ENCODE results near the gene EPN1.

EPN1 gene

DNA sequence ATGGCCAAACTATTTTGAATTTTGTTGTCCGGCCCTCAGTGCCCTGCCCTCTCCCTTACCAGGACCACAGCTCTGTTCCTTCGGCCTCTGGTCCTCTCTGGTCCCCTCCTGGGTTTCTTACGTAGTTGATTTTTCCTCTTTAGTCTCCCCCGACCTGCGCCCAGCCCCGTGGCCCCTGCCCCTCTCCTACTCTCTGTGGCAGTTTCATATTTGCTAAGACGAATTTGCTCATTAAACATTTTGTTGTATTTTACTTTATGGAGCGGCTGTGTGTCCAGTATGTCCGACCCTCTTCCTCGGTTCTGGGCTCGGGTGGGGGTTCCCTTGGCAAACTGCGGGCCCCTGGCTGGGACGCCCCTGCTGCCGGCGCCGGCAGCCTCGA is 576 bp upstream of the EPN1 start:
- TF ChIP-seq, protein P1, sequence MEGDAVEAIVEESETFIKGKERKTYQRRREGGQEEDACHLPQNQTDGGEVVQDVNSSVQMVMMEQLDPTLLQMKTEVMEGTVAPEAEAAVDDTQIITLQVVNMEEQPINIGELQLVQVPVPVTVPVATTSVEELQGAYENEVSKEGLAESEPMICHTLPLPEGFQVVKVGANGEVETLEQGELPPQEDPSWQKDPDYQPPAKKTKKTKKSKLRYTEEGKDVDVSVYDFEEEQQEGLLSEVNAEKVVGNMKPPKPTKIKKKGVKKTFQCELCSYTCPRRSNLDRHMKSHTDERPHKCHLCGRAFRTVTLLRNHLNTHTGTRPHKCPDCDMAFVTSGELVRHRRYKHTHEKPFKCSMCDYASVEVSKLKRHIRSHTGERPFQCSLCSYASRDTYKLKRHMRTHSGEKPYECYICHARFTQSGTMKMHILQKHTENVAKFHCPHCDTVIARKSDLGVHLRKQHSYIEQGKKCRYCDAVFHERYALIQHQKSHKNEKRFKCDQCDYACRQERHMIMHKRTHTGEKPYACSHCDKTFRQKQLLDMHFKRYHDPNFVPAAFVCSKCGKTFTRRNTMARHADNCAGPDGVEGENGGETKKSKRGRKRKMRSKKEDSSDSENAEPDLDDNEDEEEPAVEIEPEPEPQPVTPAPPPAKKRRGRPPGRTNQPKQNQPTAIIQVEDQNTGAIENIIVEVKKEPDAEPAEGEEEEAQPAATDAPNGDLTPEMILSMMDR (IDR thresholded peaks at IDR 0.05; ENCODE audit: control extremely low read depth, extremely low read depth, low read depth, missing control alignments), result no peak
- CTCF ChIA-PET, result no interaction called here
- POLR2A ChIA-PET, result no interaction called here
- no peak for DNase-seq (ENCODE audit: extremely low spot score)

DNA sequence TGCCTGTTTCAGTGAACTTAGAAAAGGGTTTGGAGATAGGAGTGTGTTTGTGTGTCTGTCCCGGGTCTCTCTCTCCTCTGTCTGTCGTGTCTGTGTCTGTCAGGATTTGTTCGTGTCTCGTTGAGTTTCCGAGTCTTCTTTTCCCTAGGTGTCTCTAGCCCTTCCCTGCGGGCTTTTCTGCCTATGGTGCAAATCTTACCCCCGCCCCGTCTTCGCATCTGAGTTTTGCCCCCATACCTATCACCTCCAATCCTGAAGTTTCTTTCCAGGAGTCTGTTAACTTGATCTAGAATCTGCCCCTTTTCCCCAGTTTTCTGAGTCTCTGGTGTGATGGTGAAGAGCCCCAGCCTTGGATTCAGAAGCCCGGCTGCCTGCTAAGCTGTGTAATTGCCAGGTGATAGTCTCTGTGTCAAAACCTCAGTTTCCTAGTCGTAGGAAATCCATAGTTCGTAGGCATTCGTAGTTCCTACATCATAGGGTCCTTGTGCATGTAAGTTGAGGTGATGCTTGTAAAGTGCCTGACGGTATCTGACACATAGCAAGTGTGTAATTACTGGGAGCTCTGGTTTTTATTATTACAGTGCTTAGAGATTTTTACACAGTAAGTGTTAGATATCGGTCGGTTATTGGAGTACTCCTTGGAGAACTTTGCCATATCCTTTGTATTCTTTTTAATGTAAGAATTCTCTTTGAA is 782 bp downstream of the EPN1 start:
- ChIA-PET CTCF (interaction anchor here (1.2 kb wide), 1 partner anchor 19 kb away, joined by 6 read pairs; no protein-coding TSS in a partner anchor), POLR2A (interaction anchor here (0.6 kb wide), 2 partner anchors 21 to 161 kb away, joined by 3 to 4 read pairs; partner anchors contain the start of gene U2AF2)
- DNase-seq (ENCODE audit: extremely low spot score), result no peak
- TF ChIP-seq, protein P1 (IDR thresholded peaks at IDR 0.05; ENCODE audit: control extremely low read depth, extremely low read depth, low read depth, missing control alignments), result no peak

DNA sequence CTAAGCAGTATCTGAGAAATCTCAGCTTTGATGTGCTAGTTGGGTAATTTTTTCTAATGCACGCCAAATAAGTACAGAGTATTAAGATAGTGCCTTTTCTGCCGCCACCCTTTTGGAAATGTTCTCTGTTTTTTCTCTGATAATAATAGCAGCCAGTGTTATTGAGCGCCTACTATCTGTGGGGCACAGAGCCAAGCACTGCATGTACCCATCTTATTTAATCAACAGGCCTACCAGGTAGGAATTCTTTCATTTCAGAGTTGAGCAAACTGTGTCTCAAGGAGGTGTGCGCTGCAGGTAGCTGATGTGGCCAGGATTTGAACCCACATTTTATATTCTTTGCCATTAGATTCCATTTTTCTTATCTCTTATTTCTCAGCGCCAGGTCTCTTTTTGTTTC is 1.4 kb downstream of the EPN1 start:
- TF ChIP-seq, protein P1 (IDR thresholded peaks at IDR 0.05; ENCODE audit: control extremely low read depth, extremely low read depth, low read depth, missing control alignments), result no peak
- ChIA-PET POLR2A (interaction anchor here (0.6 kb wide), 1 partner anchor 22 kb away, joined by 4 read pairs; the partner anchor contains the start of gene U2AF2), CTCF (interaction anchor here (0.9 to 1.2 kb wide), 2 partner anchors 17 to 19 kb away, joined by 4 to 6 read pairs; no protein-coding TSS in a partner anchor)
- no peak for DNase-seq (ENCODE audit: extremely low spot score)

DNA sequence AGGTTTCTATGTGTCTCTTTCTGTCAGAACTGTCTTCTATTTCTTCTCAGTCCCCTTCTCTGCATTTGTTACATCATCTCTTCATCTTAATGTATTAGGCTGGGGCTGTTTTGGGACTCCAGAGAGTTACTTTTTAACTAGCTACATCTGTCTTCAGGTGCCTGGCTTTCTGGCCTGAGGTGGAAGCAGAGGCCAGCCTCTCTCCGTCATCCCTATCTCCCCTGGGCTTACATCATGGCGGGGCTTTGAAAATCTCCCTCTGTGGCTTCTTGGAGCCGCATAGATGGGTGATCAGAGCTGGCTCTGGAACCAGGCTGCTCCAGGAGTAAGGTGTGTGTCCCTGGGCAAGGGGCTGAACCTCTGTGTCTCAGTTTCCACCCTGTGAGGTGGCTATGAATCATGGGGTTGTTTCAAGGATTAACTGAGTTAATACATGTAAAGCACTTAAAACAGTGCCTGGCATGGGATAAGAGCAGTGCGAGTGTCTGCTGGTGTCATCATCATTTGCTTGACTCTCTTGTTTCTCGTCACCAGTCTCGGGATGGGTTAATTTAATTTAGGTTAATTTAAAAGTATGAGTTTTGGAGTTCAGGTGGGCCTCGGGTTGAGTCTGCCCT is 2.0 kb downstream of the EPN1 start:
- DNase-seq (ENCODE audit: extremely low spot score), result no peak
- ChIA-PET POLR2A (interaction anchor here (0.8 to 1.4 kb wide), 2 partner anchors 22 to 464 kb away, joined by 7 read pairs; partner anchors contain the start of genes U2AF2 and ZNF444), CTCF (interaction anchor here (0.9 to 1.8 kb wide), 4 partner anchors 14 to 23 kb away, joined by 4 to 6 read pairs (median 4); no protein-coding TSS in a partner anchor)
- TF ChIP-seq, protein P1 (IDR thresholded peaks at IDR 0.05; ENCODE audit: control extremely low read depth, extremely low read depth, low read depth, missing control alignments), result no peak

DNA sequence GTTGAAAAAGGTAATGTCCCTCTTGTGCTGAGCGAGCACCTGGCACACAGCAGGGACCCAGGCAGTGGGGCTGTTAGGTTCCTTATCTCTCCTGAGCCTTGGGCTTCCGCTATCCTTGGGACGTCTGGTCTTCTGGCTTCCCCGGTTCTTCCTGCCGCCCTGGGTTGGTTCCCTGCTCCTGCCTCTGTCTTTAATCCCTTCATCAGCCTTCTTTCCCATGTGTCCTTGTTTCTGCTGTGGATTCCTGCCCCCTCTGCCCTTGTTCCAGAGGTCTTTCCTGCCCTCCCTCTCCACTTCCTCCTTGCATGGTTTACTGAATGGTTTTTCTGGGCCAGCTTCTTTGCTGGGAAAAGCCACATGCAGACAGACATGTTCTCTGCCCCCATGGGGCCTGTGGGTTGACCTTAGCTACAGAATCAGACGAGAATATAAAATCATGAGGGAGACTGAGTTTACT is 2.6 kb downstream of the EPN1 start:
- CTCF ChIA-PET, result interaction anchor here (1.0 to 1.8 kb wide), 3 partner anchors 13 to 23 kb away, joined by 3 to 4 read pairs (median 4); no protein-coding TSS in a partner anchor
- POLR2A ChIA-PET, result interaction anchor here (0.8 to 1.4 kb wide), 2 partner anchors 23 to 463 kb away, joined by 7 read pairs; partner anchors contain the start of genes U2AF2 and ZNF444
- TF ChIP-seq, protein P1 (IDR thresholded peaks at IDR 0.05; ENCODE audit: control extremely low read depth, extremely low read depth, low read depth, missing control alignments), result no peak
- DNase-seq (ENCODE audit: extremely low spot score), result no peak

DNA sequence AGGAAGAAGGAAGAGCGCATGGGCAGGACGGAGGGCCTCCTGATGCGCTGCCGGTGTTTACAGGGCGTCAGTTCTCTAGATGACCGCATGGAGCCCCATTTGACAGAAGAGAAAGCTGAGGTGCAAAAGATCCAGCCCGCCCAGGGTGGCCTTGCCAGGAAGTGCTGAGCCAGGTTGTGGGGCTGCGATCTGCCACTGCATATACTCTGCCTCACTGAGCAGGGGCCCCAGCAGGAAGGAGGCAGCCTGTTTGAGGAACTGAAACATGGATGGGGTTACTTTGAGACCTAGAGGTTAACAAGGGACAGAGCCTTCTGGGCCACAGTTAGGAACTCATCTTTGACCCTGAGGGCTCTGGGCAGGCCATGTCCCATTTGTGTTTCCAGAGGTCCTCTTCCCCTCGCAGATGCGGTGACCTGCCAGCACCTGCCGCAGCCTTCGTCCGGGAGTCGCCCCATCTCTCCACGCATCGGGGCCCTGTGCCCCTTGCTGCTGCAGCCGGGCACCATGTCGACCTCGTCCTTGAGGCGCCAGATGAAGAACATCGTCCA is 3.2 kb downstream of the EPN1 start:
- CTCF ChIA-PET, result interaction anchor here (1.0 to 1.8 kb wide), 3 partner anchors 12 to 24 kb away, joined by 3 to 4 read pairs (median 4); no protein-coding TSS in a partner anchor
- TF ChIP-seq, protein P1 (IDR thresholded peaks at IDR 0.05; ENCODE audit: control extremely low read depth, extremely low read depth, low read depth, missing control alignments), result peak; percentile 40
- peak; percentile 82 for DNase-seq (ENCODE audit: extremely low spot score)
- POLR2A ChIA-PET, result interaction anchor here (0.8 to 1.4 kb wide), 2 partner anchors 24 to 462 kb away, joined by 7 read pairs; partner anchors contain the start of genes U2AF2 and ZNF444
